Posterior vena cava (tissue), 2 donors: ENCODE data around the gene CAPN13. TPM values are rescaled to one million over a fixed set of nuclear protein-coding genes. Genes with fewer than 3 reads are reported as not detected.
A peak's percentile ranks its signal among the peaks of the same experiment; 100 is the strongest.

ENCODE experiments used
- DNase-seq: peaks from one replicate; pipeline ENCODE4 v3.0.0-alpha.2; 2020; ENCODE audit warnings: low spot score
- intact Hi-C, 2 donors: fragments of 100-400 bp; cut with DNase I; formaldehyde crosslinking; loops; one replicate each; pipeline versions ENCODE4 v1.14.1 to v1.14.2; 2022 to 2023
- total RNA-seq, 2 donors: library from RNA; stranded (reverse); fragmentation: NEBNext Ultra II Directional; extraction: Animal tissue kit (Norgen Biotek cat#: 25700); gene quantifications; one replicate each; pipeline ENCODE4 v1.2.1, GENCODE V29; 2021
- donor health status: DM: yes; HTN: yes; CAD: no.
- donor health status: DM: yes; HTN: yes; CAD: no.

Gene CAPN13
- total RNA-seq, 2 donors from 2014 or later, result not detected

DNA sequence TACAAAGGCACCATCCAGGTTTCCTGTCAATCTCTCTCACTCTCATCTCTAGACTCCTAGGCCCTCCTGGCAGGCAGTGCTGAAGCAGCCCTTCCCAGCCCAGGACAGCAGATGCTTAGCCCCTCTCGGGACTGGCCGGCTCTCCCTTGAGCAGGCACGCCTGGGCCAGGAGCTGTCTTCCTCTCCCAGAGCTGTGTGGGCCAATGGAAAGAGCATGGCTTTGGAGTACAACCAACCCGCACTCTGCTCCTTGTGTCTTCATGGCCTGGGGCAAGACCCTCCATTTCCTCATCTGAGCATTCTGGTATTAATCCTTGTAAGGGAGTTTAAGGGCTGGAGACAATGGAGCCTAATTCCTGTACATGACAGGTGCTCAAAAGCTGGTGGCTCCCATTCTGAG, 97.2 kb downstream of the CAPN13 start:
- intact Hi-C loops, result no loop called here
- DNase-seq, result no peak

DNA sequence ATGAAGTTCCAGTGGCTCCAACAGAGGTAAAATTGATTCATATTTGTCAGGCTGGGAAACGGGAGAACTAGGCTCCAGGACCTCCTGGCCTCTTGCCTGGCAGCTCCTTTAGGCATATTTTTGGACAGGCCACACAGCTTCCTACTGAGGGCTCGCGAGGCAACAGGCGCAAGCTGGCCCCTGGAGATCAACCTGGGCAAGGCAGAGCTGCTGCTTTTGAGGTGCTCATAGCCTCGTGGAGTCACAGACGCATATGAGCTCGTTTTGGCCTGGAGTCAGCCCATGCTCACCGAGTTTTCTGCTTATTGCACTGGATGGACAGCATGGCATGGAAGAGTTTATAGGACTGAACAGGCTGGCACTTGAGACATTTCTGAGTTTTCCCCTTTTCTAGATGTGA, 97.7 kb downstream of the CAPN13 start:
- intact Hi-C loops, result loop anchor here (5.0 to 10.0 kb wide), 4 partner anchors 305 to 537 kb away; no protein-coding TSS in a partner anchor
- DNase-seq, result no peak

DNA sequence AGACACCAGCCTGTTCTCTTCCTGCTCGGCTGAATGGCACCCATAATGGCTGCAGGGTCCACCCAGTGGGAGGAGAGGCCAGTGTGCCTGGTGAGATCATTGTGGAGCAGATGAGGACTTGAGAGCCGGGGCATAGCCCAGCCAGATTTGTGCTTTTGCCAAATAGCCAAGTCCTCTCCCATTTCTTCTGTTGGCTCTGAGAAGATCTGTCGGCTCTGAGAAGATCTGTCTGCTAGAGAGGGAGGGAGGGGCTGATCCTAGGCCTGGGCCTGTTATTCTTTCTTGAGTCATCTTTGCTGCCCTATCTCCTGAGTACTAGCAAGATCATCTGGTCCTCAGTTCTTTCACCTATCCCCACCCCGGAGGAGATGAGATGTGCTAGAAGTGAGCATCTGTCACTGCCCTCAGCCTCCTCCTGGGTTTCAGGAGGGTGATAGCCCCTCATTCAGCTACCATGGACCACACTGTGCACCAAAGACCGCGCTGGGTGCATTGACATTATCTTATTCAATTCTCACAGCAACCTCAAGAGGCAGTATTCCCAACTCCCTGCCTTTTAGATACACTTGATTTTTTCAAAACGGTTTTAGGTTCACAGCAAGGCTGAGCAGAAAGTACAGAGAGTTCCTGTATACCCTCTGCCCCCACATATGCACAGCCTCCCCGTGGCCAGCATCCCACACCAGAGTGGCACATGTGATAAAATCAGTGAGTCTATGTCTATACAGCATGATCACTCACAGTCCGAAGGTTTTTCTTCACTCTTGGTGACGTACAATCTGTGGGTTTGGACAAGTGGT, 98.6 kb downstream of the CAPN13 start:
- peak; percentile 77 for DNase-seq
- intact Hi-C loops, result loop anchor here (5.0 to 10.0 kb wide), 4 partner anchors 304 to 536 kb away; no protein-coding TSS in a partner anchor

DNA sequence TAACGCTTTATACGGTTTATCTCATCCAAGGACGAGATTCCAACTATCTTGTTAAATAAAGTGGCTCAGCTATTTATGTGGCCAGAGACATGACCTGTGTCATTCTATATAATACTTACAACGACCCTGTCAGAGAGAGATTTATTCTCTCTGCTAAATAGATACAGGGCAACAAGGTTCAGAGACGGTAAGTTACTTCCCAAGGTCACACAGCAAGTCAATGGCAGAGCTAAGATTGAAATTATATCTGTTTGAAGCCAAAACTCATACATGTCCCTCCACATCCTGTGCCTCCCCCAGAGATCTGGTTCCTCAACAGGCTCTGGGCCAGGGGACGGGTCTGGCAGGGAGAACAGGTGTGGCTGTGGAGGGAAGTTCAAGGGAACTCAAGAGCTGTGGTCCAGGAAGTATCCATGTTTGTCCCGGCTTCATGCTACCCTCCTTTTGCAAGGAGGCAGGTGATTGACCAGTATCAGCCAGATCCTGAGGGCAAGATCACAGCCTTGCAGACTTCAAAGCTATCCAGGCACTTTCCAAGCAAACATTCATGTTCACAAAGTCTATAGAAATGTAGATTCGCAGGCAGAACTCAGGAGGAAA, 99.8 kb downstream of the CAPN13 start:
- DNase-seq, result peak; percentile 46
- intact Hi-C loops, result loop anchor here (2.0 to 10.0 kb wide), 5 partner anchors 303 to 535 kb away; no protein-coding TSS in a partner anchor

DNA sequence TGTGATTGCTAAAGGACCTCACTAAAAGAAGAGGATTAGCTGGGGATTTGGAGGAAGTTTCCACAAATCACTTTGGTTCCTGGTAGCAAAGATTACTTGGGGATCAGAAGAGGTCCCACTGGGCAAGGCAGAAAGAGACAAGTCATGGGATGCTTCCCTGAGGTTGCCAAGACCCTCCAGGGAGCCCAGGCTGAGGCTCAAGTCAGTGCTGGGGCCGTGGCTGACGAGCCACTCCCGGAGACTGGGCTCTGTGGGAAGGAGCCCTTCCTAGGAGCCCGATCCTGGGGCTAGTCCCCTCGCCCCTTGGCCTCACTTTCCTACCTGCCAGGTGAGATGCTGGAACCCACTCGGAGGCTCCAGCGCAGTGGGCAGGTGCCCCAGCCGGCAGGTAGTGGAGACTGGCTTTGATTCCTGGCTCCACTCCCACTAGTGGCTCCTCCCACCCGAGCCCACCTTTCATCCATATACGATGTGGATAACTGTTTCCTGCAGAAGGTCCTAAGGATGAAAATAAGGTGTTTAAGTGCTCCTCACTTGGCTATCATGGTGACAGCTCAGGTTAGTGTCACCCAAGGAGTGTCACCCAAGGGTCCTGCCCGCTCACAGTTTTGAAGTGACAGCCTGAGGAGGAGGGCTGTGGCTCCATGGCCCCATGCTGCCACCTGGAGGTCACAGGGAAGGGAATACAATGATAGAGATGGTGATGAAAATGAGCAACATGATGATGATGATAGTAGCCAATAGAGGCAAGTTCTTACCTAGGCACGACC, 100.5 kb downstream of the CAPN13 start:
- intact Hi-C loops, result loop anchor here (2.0 to 10.0 kb wide), 5 partner anchors 302 to 534 kb away; no protein-coding TSS in a partner anchor
- peak; percentile 90 for DNase-seq

DNA sequence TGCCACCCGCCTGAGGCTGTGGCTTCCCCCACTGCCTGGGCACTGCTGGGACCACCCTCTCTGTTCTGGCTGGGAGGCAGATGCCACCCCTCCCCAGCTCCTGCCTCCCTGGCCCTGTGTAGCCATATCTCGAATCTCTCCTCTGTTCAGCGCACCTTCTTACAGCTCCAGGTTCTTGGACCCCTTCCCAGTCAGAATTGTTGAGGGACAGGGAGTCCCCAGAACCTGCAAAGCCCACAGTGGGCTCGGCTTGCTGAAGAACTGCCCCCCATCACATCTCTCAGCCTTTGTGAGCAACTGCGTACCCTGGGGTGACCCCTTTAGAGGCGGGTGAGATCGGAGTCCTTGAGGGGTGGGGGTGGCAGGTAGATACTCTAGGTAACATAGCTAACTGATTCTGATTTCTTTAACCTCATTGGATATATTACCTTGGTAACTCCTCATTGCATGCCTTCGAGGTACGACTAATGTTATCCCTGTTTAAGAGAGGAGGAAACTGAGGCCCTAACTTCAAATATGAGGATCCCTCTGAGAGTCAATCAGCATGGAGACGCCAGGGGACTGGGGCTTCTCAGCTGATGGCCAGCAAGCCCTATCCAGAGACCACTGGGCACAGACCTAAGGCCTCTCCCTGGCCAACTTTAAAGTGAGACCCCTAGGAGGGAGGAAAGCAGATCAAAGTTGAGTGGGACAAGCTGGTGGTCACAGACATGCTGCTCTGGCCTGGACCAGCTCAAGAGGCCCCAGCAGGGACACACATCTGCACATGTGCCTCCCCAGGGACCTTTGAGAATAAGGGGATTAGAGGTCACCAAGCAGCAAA, 101.3 kb downstream of the CAPN13 start:
- no peak for DNase-seq

DNA sequence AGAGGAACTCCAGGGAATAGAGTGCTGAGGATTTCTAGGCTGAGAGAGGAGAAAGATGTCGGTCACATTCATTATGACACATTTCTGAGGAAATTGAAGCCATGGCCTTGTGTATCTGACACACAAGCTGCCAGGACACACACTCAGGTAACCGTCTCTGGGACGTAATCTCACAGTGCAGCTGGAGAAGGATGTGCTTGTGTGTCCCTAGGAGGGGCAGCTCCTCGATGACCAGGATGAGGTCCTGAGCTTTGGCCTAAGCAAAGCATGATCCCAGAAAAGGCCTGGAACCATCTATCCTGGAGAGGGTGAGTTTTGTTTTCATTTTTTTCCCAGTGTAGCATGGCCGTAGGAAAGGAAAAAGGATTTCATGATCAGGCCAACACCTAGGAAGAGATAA, 102.2 kb downstream of the CAPN13 start:
- intact Hi-C loops, result loop anchor here (5.0 to 10.0 kb wide), 4 partner anchors 300 to 533 kb away; no protein-coding TSS in a partner anchor
- DNase-seq, result no peak

More for the DNA sequence above, 101.3 kb downstream of the CAPN13 start:
- intact Hi-C loops, result loop anchor here (2.0 to 10.0 kb wide), 5 partner anchors 301 to 534 kb away; no protein-coding TSS in a partner anchor

DNA sequence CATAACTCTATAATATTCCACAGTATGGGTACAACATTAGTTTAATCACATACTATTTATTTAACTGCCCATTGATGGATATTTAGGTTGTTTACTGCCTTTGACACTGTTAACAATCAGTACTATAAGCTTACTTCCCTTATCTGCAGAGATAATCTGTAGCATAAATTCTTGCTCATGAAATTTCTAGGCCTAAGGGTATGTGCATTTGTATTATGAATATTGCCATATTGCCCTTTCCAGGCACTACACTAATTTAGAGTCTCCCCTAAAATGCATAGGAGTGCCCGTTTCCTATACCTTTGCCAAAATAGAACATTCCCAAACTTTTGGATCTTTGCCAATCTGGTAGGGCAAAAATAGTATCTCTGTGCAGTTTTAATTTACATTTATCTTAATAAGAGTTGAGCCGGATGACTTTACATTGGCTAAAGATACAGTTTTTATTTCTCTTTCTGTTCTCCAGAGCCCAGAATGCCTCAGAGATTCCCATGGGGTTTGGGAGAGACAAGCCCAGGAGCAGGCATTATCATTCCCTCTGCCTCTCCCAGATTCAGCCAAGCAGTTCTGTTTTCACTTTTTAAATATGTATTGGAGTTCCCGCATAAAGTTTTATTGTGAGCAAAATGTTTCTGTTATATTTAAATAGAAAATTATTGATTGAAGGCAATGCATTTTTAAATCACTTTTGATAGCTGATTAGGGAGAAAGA, 102.8 kb downstream of the CAPN13 start:
- DNase-seq, result no peak
- intact Hi-C loops, result loop anchor here (5.0 to 10.0 kb wide), 5 partner anchors 287 to 532 kb away; no protein-coding TSS in a partner anchor

DNA sequence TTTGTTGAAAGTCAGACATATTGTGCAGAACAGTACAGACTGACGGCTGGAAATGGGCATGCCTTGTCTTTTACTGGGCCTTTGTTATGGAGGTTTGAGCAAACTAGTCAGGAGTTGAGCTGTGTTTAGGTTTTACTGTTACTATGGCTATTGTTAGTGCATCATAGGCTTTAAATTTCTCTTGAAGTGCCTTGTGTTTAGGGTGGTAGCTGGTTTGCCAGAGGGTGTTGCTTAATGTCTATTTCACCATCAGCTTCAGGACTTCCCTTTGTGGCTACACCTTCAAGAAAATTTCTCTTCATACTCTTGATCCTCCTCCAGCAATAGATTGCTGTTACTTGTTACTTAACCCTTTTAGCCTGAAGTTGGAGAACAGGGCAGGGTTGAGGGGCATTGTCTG, 104.6 kb downstream of the CAPN13 start:
- no peak for DNase-seq
- intact Hi-C loops, result loop anchor here (5.0 to 10.0 kb wide), 3 partner anchors 285 to 338 kb away; no protein-coding TSS in a partner anchor

DNA sequence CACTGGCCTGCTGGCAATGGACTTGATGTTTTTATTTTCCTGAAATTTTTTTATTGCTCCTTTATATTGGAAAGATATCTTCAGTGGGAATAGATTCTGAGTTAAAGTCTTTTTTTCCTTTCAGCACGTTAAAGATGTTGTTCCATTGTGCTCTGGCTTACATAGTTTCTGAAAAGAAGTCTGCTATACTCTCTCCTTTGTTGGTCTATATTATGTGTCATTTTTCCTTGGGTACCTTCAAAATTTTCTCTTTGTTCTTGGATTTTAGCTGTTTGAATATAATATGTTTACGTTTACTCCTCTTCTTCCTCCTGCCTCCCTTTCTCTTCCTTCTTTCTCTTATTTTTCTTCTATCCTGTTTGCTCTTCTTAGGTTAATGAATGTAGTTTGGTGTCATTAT, 105.5 kb downstream of the CAPN13 start:
- no peak for DNase-seq
- intact Hi-C loops, result loop anchor here (5.0 to 10.0 kb wide), 3 partner anchors 284 to 337 kb away; no protein-coding TSS in a partner anchor

DNA sequence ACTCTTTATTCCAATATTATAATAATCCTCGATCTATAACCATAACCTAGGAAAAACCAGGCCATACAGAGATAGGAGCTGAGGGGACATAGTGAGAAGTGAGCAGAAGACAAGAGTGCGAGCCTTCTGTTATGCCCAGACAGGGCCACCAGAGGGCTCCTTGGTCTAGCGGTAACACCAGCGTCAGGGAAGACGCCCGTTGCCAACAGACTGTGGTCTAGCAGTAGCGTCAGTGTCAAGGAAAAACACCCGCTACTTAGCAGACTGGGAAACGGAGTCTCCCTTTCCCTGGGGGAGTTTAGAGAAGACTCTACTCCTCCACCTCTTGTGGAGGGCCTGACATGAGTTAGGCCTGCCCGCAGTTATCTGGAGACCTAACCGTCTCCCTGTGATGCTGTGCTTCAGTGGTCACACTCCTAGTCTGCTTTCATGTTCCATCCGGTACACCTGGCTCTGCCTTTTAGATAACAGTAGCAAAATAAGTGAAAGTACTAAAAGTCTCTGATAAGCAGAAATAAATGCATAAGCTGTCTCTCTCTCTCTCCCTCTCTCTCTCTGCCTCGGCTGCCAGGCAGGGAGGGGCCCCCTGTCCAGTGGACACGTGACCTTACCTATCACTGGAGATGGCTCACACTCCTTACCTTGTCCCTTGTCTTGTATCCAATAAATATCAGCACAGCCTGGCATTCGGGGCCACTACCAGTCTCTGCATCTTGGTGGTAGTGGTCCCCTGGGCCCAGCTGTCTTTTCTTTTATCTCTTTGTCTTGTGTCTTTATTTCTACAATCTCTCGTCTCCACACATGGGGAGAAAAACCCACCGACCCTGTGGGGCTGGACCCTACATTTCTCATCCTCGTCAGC, 109.8 kb downstream of the CAPN13 start:
- intact Hi-C loops, result loop anchor here in 1 of 2 donors (10.0 kb wide), 1 partner anchor 203 kb away; no protein-coding TSS in a partner anchor
- peak; percentile 65 for DNase-seq

DNA sequence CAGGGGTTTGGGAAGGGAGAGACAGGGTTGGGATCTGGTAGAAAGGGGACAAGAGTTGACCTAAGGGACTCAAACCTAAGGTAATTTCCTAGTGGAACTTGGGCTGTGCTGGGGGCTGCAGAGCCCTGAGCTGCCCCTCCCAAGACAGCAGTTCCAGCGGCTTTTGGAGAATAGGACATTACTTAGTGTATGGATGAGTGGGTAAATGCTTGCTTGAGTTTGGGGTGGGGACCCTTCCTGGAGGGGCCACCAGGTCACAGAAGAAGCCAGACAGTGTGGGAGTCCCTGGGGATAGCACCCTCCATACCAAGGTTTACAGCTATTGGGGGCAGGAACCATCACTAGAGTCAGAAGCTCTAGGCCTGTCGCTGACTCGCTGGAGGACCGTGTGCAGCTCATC, 111.5 kb downstream of the CAPN13 start:
- DNase-seq, result no peak
- intact Hi-C loops, result loop anchor here in 1 of 2 donors (10.0 kb wide), 1 partner anchor 201 kb away; no protein-coding TSS in a partner anchor

DNA sequence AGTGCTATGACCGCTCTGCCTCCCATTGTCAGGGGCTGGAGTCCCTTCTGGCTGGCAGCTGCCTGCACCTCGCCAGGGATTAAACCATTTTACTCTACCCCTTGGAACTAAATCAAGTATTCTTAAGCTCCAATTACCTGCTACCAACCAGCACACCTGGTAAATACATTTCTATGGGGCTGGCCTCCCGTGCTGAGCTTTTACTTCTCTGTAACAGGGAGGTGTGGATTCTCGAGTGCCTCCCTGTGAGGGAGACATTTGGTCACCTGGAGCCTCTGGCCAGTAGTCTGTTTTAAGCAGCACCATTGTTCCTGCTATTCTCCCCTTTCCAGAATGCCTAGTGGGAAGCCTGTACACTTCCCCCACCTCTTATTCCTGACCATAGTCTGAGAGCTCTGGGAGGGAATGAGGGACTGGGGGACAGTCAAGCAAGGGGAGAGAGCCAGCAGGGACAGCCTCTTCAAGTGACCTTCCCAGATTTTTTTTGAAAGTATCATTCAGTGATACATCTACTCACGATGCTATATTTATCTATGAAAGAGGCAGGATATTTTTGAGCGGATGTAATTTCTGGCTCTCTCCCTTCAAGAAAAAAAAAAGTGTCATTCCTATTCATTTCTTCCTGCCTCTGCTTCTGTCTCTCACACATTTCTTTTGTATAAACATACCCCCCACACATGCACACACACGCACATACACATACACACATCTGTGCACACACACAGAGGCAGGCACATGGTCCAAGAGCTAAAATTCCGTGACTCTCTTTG, 112.8 kb downstream of the CAPN13 start:
- peak; percentile 47 for DNase-seq
- intact Hi-C loops, result loop anchor here in 1 of 2 donors (10.0 kb wide), 1 partner anchor 200 kb away; no protein-coding TSS in a partner anchor

DNA sequence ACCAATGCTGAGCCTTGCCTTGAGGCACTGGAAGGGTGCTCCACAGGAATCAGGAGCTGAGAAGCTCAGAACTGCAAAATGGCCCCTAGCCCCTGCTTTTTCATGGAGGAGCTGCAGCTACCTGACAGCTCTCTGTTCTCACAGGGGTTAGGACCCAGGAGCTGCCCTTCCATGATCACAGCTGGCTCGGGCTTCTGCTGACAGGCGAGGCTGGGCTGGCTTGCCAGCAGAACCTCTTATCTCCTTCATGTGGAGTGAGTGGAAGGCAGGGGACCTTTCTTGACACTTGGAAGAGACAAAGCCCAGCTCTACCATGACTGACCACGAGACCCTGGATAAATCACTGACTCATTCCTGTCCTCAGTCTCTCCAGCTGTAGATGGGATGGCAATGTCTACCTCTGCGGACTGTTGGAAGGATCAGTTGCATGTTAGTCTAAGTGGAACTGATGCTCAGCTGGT, 113.4 kb downstream of the CAPN13 start:
- intact Hi-C loops, result loop anchor here in 1 of 2 donors (10.0 kb wide), 1 partner anchor 199 kb away; no protein-coding TSS in a partner anchor
- peak; percentile 73 for DNase-seq

DNA sequence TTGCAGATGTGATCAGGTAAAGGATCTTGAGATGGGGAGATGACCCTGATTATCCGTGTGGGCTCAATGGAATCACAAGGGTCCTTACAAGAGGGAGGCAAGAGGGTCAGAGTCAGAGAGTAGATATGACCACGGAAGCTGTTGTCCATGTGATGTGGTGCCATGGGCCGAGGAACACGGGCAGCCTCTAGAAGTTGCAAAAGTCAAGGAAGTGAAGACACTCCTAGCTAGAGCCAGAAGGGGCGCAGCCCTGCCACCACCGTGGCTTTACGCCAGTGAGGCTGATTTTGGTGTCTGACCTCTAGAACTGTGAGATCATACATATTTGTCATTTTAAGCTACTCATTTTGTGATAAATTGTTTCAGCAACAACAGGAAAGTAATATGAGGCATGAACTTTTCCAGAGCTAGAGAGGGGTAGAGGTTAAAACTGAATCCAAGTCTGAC, 114.4 kb downstream of the CAPN13 start:
- DNase-seq, result peak; percentile 83
- intact Hi-C loops, result loop anchor here in 1 of 2 donors (10.0 kb wide), 1 partner anchor 198 kb away; no protein-coding TSS in a partner anchor
